Pancreas (tissue), 10 donors: ENCODE results near the gene SAE1. TPM values are rescaled to one million over a fixed set of nuclear protein-coding genes. Genes with fewer than 3 reads are reported as not detected.

Source experiments
- ATAC-seq, 4 donors: fragments of 200-7000 bp; cut with Tn5 transposase; one replicate each; pipeline versions ENCODE4 v1.8.0 to v1.9.1; 2020; ENCODE audit warnings: mild to moderate bottlenecking in 4 of 4, moderate library complexity in 4 of 4
- DNase-seq, 6 donors: peaks; one replicate each; pipeline ENCODE4 v3.0.0-alpha.2; 2020
- FAIRE-seq: peaks from 2 replicates; lab custom pipeline; 2012; peaks lifted over from hg19 to GRCh38; lab: Jason Lieb, UNC
- H3K27ac ChIP-seq, 4 donors: fragments of 200-600 bp; sonication (generic); 1 replicate in 3 of 4; 2 replicates in 1 of 4; pipeline versions ENCODE4 v1.5.0 to v1.8.0; 2020
- H3K27me3 ChIP-seq, 4 donors: fragments of 200-600 bp; one replicate each; pipeline ENCODE4 v1.8.0; 2021
- H3K36me3 ChIP-seq, 3 donors: fragments of 200-600 bp; sonication (generic) in 1 of 3; one replicate each; pipeline versions ENCODE4 v1.5.0 to v1.8.0; 2020 to 2021
- H3K4me1 ChIP-seq, 3 donors: fragments of 200-600 bp; one replicate each; pipeline ENCODE4 v1.8.0; 2021
- H3K4me3 ChIP-seq, 4 donors: fragments of 200-600 bp; sonication (generic) in 2 of 4; one replicate each; pipeline versions ENCODE4 v1.5.0 to v1.8.0; 2020 to 2021
- H3K9me3 ChIP-seq, 4 donors: fragments of 200-600 bp; one replicate each; pipeline ENCODE4 v1.8.0; 2021
- CTCF ChIP-seq, 4 donors: fragments of 200-600 bp; sonication (generic) in 3 of 4; IDR thresholded peaks; one replicate each; pipeline versions ENCODE4 v1.5.0 to v1.8.0; 2021; ENCODE audit warnings: antibody characterized with exemption in 4 of 4
- WGBS, 2 donors: extraction: QIAGEN DNeasy Blood & Tissue Kit; methylation state at CpG; one replicate each; pipeline ENCODE4 v1.1.7; 2013; 5-methylcytosine and 5-hydroxymethylcytosine counted together
- intact Hi-C, 3 donors: fragments of 100-400 bp; cut with DNase I; formaldehyde crosslinking; loops; one replicate each; pipeline versions ENCODE4 v1.11.1 to v1.14.2; 2022
- polyA plus RNA-seq, 2 donors: library from polyadenylated mRNA; stranded (reverse); fragments of 200-250 nt; gene quantifications; one replicate each; pipeline ENCODE4 v1.2.3, GENCODE V29; 2013
- total RNA-seq, 6 donors: library from RNA; stranded (reverse); fragmentation: NEBNext Ultra II Directional in 4 of 6; extraction: Animal tissue kit (Norgen Biotek cat#: 25700) in 4 of 6; gene quantifications; one replicate each; pipeline versions ENCODE4 v1.2.1 to v1.2.4, GENCODE V29; 2021 to 2023
- donor health status: healthy with polysubstance abuse.
- donor health status: DM: no; HTN: no; CAD: no; lungs with moderate emphysema.
- donor health status: DM: no; HTN: no; CAD: no.
- donor health status: control.
- donor health status: control.
- donor health status: Bipolar disorder and iron deficiency.
- donor health status: DM: yes; HTN: yes; CAD: no.
- donor health status: DM: no; HTN: no; CAD: no.
- donor health status: DM: no; HTN: no; CAD: no.
- donor health status: DM: yes; HTN: yes; CAD: no.

The SAE1 gene
- total and polyA plus RNA-seq, 8 donors: 10.0 to 25.8 (median 20.1) TPM

- WGBS, 2 donors: 84 to 89% methylated on average over 7 of the region's 7 CpGs
- no peaks in the 10 kb centered on the region for H3K4me1 ChIP-seq
- H3K4me3 ChIP-seq: no peak overlapping the region
- H3K9me3 ChIP-seq: no peaks in the 10 kb centered on the region
- no peak for ATAC-seq
- no peak for TF ChIP-seq CTCF (IDR thresholded peaks at IDR 0.05)
- H3K27me3 ChIP-seq: no peaks in the 10 kb centered on the region
- no peak for FAIRE-seq
- intact Hi-C loops: no loop called here
- no peak overlapping the region for H3K27ac ChIP-seq
- no peaks in the 10 kb centered on the region for H3K36me3 ChIP-seq
- DNase-seq: no peak
These were observed 7.2 kb upstream of the SAE1 start for GRCh38 chr19:47123406-47123805.

GRCh38 chr19:47124937-47125668, 5.5 kb upstream of the SAE1 start:
- Histone ChIP-seq H3K27me3 (no peaks in the 10 kb centered on the region), H3K4me1 (no peaks in the 10 kb centered on the region), H3K9me3 (no peaks in the 10 kb centered on the region), H3K4me3 (no peak overlapping the region), H3K27ac (no peak overlapping the region), H3K36me3 (no peaks in the 10 kb centered on the region)
- intact Hi-C loops: loop anchor here in 1 of 3 donors (5.0 kb wide), 1 partner anchor 43 kb away; no protein-coding TSS in a partner anchor
- no peak for DNase-seq
- 15 to 18% methylated on average over 8 of the region's 8 CpGs for WGBS, 2 donors
- TF ChIP-seq CTCF (IDR thresholded peaks at IDR 0.05): peak; percentile 48 to 63 (median 55)
- peak; percentile 85 to 96 (median 91) for ATAC-seq
- peak; percentile 69 for FAIRE-seq

GRCh38 chr19:47125669-47125938, 5.0 kb upstream of the SAE1 start:
- intact Hi-C loops: loop anchor here in 1 of 3 donors (5.0 kb wide), 1 partner anchor 43 kb away; no protein-coding TSS in a partner anchor
- DNase-seq (no peak), FAIRE-seq (no peak), ATAC-seq (no peak)
- no peak for TF ChIP-seq CTCF (IDR thresholded peaks at IDR 0.05)
- Histone ChIP-seq H3K36me3 (no peaks in the 10 kb centered on the region), H3K27ac (no peak overlapping the region), H3K27me3 (no peaks in the 10 kb centered on the region), H3K9me3 (no peaks in the 10 kb centered on the region), H3K4me1 (no peaks in the 10 kb centered on the region), H3K4me3 (no peak overlapping the region)

GRCh38 chr19:47129579-47129978, 1.1 kb upstream of the SAE1 start:
- Histone ChIP-seq H3K36me3 (no peaks in the 10 kb centered on the region), H3K27ac (no peak overlapping the region), H3K4me1 (peaks cover 0 to 5% (median 3%) of the 10 kb centered on the region in 3 donors), H3K27me3 (no peaks in the 10 kb centered on the region), H3K4me3 (no peak overlapping the region), H3K9me3 (no peaks in the 10 kb centered on the region)
- no peak for FAIRE-seq
- no peak for DNase-seq
- no peak for TF ChIP-seq CTCF (IDR thresholded peaks at IDR 0.05)
- intact Hi-C loops: loop anchor here in 1 of 3 donors (5.0 kb wide), 1 partner anchor 47 kb away; no protein-coding TSS in a partner anchor
- ATAC-seq: no peak
- WGBS, 2 donors: 93% methylated on average over 4 of the region's 4 CpGs

- no peak for TF ChIP-seq CTCF (IDR thresholded peaks at IDR 0.05)
- no peaks in the 10 kb centered on the region for H3K27me3 ChIP-seq
- DNase-seq (peak in 1 of 6 donors; percentile 51), FAIRE-seq (no peak), ATAC-seq (no peak)
- peak overlapping the region in 2 of 4 donors; percentile 66 to 69 for H3K4me3 ChIP-seq
- intact Hi-C loops: no loop called here
- WGBS, 2 donors: 60 to 61% methylated on average over 8 of the region's 8 CpGs
- H3K36me3 ChIP-seq: no peaks in the 10 kb centered on the region
- no peak overlapping the region for H3K27ac ChIP-seq
- H3K4me1 ChIP-seq: peaks cover 0 to 5% (median 3%) of the 10 kb centered on the region in 3 donors
- H3K9me3 ChIP-seq: no peaks in the 10 kb centered on the region
These were observed 481 bp upstream of the SAE1 start for GRCh38 chr19:47130120-47130588.
